AG04449 (cell line): ENCODE data around the gene ADAMTS19.

Source experiments
- CTCF ChIA-PET: fragments of 350-600 bp; formaldehyde crosslinking; extraction: SDS; loops from one replicate; lab custom pipeline; 2021; ENCODE audit warnings: antibody characterized with exemption; lab: Yijun Ruan, JAX
- POLR2A ChIA-PET: fragments of 400-600, 350-600 bp; formaldehyde crosslinking; extraction: SDS; loops from one replicate; lab custom pipeline; 2020; ENCODE audit warnings: antibody characterized with exemption, inconsistent platforms; lab: Yijun Ruan, JAX
- DNase-seq: peaks from one replicate; pipeline ENCODE4 v3.0.0-alpha.2; 2010; ENCODE audit warnings: low read depth, low spot score
- H3K4me3 ChIP-seq: 2 replicates; pipeline ENCODE4 v1.5.1; 2011; ENCODE audit warnings: low read depth, mild to moderate bottlenecking, control low read depth, low read length
- CTCF ChIP-seq: IDR thresholded peaks from one replicate; pipeline ENCODE4 v1.5.1; 2011; ENCODE audit warnings: mild to moderate bottlenecking, moderate library complexity, low read length, control low read depth, inconsistent platforms; ENCODE audit not compliant: insufficient read depth; ENCODE audit errors: missing control alignments

ADAMTS19 gene

GRCh38 chr5:129461711-129462332, 1.7 kb downstream of the ADAMTS19 start:
- no peak overlapping the region for H3K4me3 ChIP-seq
- CTCF ChIA-PET, result no interaction called here
- DNase-seq, result no peak
- POLR2A ChIA-PET, result no interaction called here
- TF ChIP-seq CTCF, result no peak

DNA sequence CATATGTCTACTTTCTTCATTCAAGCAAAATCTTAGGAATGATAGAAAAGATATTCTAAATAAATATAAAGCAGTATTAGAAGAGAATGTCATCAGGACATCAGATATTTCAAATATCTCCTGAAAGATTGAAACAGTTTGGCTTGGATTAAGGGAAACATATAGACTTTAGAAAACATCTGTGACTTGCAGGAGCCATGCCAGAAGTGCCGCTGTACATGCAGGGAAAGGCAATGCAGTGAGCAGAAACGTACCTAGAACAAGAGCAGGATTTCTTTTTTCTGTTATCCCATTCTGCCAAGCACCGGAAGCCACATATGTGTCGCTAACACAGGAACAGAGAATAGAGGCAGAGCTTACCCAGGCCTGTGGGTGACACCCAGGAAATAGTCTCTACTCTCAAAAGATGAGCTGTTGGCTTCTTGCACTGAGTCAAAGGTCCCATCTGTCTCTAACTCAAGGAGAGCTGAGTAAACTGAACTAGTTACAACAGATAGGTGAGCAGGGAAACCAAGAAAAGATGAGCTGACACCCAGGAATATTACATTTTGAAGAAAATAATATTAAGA, 5.8 kb downstream of the ADAMTS19 start:
- no peak for TF ChIP-seq CTCF
- H3K4me3 ChIP-seq, result no peak overlapping the region
- no peak for DNase-seq
- CTCF ChIA-PET, result interaction anchor here (0.7 kb wide), 1 partner anchor 37 kb away, joined by 3 read pairs; no protein-coding TSS in a partner anchor
- POLR2A ChIA-PET, result no interaction called here

GRCh38 chr5:129474544-129474943, 14.4 kb downstream of the ADAMTS19 start:
- H3K4me3 ChIP-seq, result no peak overlapping the region
- ChIA-PET CTCF (no interaction called here), POLR2A (no interaction called here)
- DNase-seq, result no peak
- no peak for TF ChIP-seq CTCF

DNA sequence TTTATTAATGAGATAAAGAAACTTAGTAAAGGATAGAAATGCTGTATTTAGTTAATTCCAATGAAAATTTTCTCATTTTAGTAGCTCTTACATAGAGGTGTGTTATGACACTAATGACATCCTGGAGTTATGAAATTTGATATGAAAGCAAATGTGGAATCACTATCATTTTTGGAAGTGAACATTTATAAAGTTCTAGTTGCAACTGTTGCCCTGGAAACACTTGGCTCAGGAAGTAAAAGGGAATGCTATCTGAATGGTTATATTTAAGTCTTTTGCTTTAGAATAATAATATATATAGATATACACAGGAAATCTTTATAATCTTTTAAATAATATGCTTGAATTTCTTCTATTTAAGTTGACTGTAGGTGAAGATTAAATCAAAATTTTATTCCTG, 16.7 kb downstream of the ADAMTS19 start:
- no peak overlapping the region for H3K4me3 ChIP-seq
- POLR2A ChIA-PET, result no interaction called here
- DNase-seq, result no peak
- CTCF ChIA-PET, result no interaction called here
- TF ChIP-seq CTCF, result no peak

DNA sequence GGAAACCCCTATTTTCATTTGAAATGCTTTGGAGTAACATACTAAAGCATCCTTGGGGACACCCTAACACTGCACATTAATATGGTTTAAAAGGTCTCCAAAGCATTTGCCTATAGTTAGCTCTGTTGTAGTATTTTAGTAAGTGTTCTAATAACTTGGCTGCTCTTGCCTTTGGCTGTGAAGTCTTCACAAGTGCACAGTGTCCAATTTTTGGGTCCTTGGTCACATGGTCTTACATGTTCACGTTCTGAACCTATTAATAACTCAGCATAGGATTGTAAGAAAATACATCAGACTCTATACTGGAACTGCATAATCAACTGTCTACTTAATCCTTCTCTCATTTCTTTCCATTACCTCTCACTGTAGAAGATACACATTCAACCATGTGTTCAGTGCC, 17.4 kb downstream of the ADAMTS19 start:
- ChIA-PET CTCF (interaction anchor here (0.7 kb wide), 1 partner anchor 187 kb away, joined by 3 read pairs; no protein-coding TSS in a partner anchor), POLR2A (no interaction called here)
- no peak for TF ChIP-seq CTCF
- DNase-seq, result no peak
- no peak overlapping the region for H3K4me3 ChIP-seq

GRCh38 chr5:129481161-129481560, 21.1 kb downstream of the ADAMTS19 start:
- no peak overlapping the region for H3K4me3 ChIP-seq
- POLR2A ChIA-PET, result no interaction called here
- no peak for DNase-seq
- CTCF ChIA-PET, result no interaction called here
- TF ChIP-seq CTCF, result no peak
